Spleen (tissue), 7 donors: ENCODE results near the gene MAP4K4.

Experiments used
- POLR2A ChIP-seq, 3 donors: fragments of 450-650 bp; IDR thresholded peaks; one replicate each; pipeline ENCODE4 v1.5.1; 2017; ENCODE audit warnings: antibody characterized with exemption in 3 of 3, mild to moderate bottlenecking in 1 of 3
- POLR2AphosphoS5 ChIP-seq, 3 donors: sonication (generic); formaldehyde crosslinking; IDR thresholded peaks; one replicate each; pipeline ENCODE4 v1.5.1; 2017; ENCODE audit warnings: antibody characterized with exemption in 3 of 3
- TF ChIP-seq, protein P1 (sequence below), 11 experiments: fragments of 200-600 bp in 7 of 11; fragments of 450-650 bp in 4 of 11; sonication (generic) in 4 of 11; IDR thresholded peaks in 8 of 11; conservative IDR thresholded peaks in 3 of 11; 1 replicate in 7 of 11; 2 replicates in 4 of 11; pipeline versions ENCODE4 v1.4.0 to v1.8.0; 2016 to 2021; ENCODE audit warnings: antibody characterized with exemption in 11 of 11, inconsistent platforms in 4 of 11, mild to moderate bottlenecking in 1 of 11
- donor health status: DM: no; HTN: no; CAD: no; lungs with moderate emphysema.
- donor health status: DM: no; HTN: no; CAD: no.
- donor health status: DM: no; HTN: no; CAD: no.

DNA sequence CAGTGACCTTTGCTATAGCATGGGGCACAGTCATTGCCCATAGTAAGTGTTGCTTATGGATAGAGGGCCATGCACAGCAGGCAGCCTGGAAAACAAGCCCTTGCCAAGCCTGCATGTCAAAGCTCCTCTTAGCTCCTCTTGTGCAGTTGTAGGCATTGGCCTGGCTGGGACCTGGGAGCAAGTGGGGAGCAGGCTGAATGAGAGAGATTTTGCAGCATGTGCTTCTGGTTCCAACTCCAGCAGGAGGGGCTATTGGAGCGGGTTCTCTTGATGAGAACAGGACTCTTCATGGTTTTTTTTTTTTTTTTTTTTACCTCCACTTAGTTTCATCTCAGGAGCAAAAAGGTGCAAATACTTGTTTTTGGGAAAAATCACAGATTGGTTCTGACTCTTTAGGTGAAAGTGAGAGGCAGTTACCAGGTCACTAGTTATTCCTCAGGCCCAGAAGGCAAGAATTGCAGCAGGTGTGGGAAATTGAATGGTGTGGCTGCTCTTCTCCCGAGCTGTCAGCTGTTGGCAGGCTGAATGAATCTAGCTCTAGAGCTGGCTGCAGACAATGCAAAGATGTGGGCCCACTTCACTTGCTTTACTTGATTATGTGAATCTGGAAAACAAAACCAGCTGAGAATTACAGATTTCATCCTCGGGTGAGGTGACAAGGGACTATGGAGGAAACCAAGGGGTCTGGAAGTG lies 95.9 kb downstream of the MAP4K4 start:
- TF ChIP-seq, protein P1, sequence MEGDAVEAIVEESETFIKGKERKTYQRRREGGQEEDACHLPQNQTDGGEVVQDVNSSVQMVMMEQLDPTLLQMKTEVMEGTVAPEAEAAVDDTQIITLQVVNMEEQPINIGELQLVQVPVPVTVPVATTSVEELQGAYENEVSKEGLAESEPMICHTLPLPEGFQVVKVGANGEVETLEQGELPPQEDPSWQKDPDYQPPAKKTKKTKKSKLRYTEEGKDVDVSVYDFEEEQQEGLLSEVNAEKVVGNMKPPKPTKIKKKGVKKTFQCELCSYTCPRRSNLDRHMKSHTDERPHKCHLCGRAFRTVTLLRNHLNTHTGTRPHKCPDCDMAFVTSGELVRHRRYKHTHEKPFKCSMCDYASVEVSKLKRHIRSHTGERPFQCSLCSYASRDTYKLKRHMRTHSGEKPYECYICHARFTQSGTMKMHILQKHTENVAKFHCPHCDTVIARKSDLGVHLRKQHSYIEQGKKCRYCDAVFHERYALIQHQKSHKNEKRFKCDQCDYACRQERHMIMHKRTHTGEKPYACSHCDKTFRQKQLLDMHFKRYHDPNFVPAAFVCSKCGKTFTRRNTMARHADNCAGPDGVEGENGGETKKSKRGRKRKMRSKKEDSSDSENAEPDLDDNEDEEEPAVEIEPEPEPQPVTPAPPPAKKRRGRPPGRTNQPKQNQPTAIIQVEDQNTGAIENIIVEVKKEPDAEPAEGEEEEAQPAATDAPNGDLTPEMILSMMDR (IDR thresholded peaks at IDR 0.05 in 8 of 11, conservative IDR thresholded peaks at IDR 0.05 in 3 of 11) = no peak
- TF ChIP-seq POLR2AphosphoS5 (IDR thresholded peaks at IDR 0.05) = no peak
- no peak for TF ChIP-seq POLR2A (IDR thresholded peaks at IDR 0.05)
